ENCODE measurements around the gene LRRC32. TPM values are rescaled to one million over a fixed set of nuclear protein-coding genes. Genes with fewer than 3 reads are reported as not detected.

Gene LRRC32
- total and polyA plus RNA-seq, 2 donors (not counting 1 experiment from before 2014, with no cell fraction given), result 19.2 to 103 TPM

- Histone ChIP-seq H3K27me3 (ENCODE audit: control insufficient read depth, insufficient read depth, low read length) (peaks cover 5% of the 10 kb centered on the region), H4K20me1 (ENCODE audit: control insufficient read depth, extremely low read depth, insufficient read depth, low read length) (no peaks in the 10 kb centered on the region), H3K4me2 (ENCODE audit: extremely low read depth, insufficient read depth, low read length) (no peak overlapping the region), H3K27ac (ENCODE audit: insufficient read depth, low read length) (no peak overlapping the region), H3K4me3 (replicated peaks in 1 of 4; ENCODE audit: control extremely low read depth in 1 of 4, insufficient read depth in 1 of 4, low read depth in 3 of 4, low read length in 4 of 4) (no peak overlapping the region), H3K9me3 (ENCODE audit: control insufficient read depth, insufficient read depth, low read depth, low read length) (no peaks in the 10 kb centered on the region), H3K4me1 (ENCODE audit: control insufficient read depth, extremely low read depth, insufficient read depth, low read length) (no peaks in the 10 kb centered on the region), H3K79me2 (ENCODE audit: control insufficient read depth, insufficient read depth, low read length) (no peaks in the 10 kb centered on the region), H2AFZ (ENCODE audit: low read length) (no peak overlapping the region), H3K9ac (ENCODE audit: insufficient read depth, low read length) (no peak overlapping the region), H3K36me3 (ENCODE audit: control insufficient read depth, insufficient read depth, low read length) (no peaks in the 10 kb centered on the region)
- TF ChIP-seq EZH2 (IDR thresholded peaks at IDR 0.05; ENCODE audit: low read length, missing control alignments), result no peak
- TF ChIP-seq CTCF (conservative IDR thresholded peaks at IDR 0.05 in 1 of 2, IDR thresholded peaks at IDR 0.05 in 1 of 2; ENCODE audit: low read depth in 1 of 2, low read length in 2 of 2), result no peak
- no peak for DNase-seq (ENCODE audit: low read depth in 2 of 2)
Observed at GRCh38 chr11:76717816-76718215, 47.3 kb upstream of the LRRC32 start.

GRCh38 chr11:76717369-76717768 lies 46.8 kb upstream of the LRRC32 start:
- DNase-seq (ENCODE audit: low read depth in 2 of 2), result no peak
- no peaks in the 10 kb centered on the region for H4K20me1 ChIP-seq (ENCODE audit: control insufficient read depth, extremely low read depth, insufficient read depth, low read length)
- TF ChIP-seq EZH2 (IDR thresholded peaks at IDR 0.05; ENCODE audit: low read length, missing control alignments) (no peak), CTCF (conservative IDR thresholded peaks at IDR 0.05 in 1 of 2, IDR thresholded peaks at IDR 0.05 in 1 of 2; ENCODE audit: low read depth in 1 of 2, low read length in 2 of 2) (no peak)
- H3K9ac ChIP-seq (ENCODE audit: insufficient read depth, low read length), result no peak overlapping the region
- H3K4me3 ChIP-seq (replicated peaks in 1 of 4; ENCODE audit: control extremely low read depth in 1 of 4, insufficient read depth in 1 of 4, low read depth in 3 of 4, low read length in 4 of 4), result no peak overlapping the region
- no peaks in the 10 kb centered on the region for H3K79me2 ChIP-seq (ENCODE audit: control insufficient read depth, insufficient read depth, low read length)
- no peak overlapping the region for H3K27ac ChIP-seq (ENCODE audit: insufficient read depth, low read length)
- H3K9me3 ChIP-seq (ENCODE audit: control insufficient read depth, insufficient read depth, low read depth, low read length), result no peaks in the 10 kb centered on the region
- H3K27me3 ChIP-seq (ENCODE audit: control insufficient read depth, insufficient read depth, low read length), result peaks cover 3% of the 10 kb centered on the region
- no peak overlapping the region for H2AFZ ChIP-seq (ENCODE audit: low read length)
- no peak overlapping the region for H3K4me2 ChIP-seq (ENCODE audit: extremely low read depth, insufficient read depth, low read length)
- H3K4me1 ChIP-seq (ENCODE audit: control insufficient read depth, extremely low read depth, insufficient read depth, low read length), result no peaks in the 10 kb centered on the region
- no peaks in the 10 kb centered on the region for H3K36me3 ChIP-seq (ENCODE audit: control insufficient read depth, insufficient read depth, low read length)

GRCh38 chr11:76716268-76716667 lies 45.7 kb upstream of the LRRC32 start:
- Histone ChIP-seq H3K27me3 (ENCODE audit: control insufficient read depth, insufficient read depth, low read length) (no peaks in the 10 kb centered on the region), H3K27ac (ENCODE audit: insufficient read depth, low read length) (no peak overlapping the region), H3K4me1 (ENCODE audit: control insufficient read depth, extremely low read depth, insufficient read depth, low read length) (no peaks in the 10 kb centered on the region), H3K79me2 (ENCODE audit: control insufficient read depth, insufficient read depth, low read length) (no peaks in the 10 kb centered on the region), H2AFZ (ENCODE audit: low read length) (no peak overlapping the region), H3K9me3 (ENCODE audit: control insufficient read depth, insufficient read depth, low read depth, low read length) (no peaks in the 10 kb centered on the region), H4K20me1 (ENCODE audit: control insufficient read depth, extremely low read depth, insufficient read depth, low read length) (no peaks in the 10 kb centered on the region), H3K4me3 (replicated peaks in 1 of 4; ENCODE audit: control extremely low read depth in 1 of 4, insufficient read depth in 1 of 4, low read depth in 3 of 4, low read length in 4 of 4) (no peak overlapping the region), H3K4me2 (ENCODE audit: extremely low read depth, insufficient read depth, low read length) (no peak overlapping the region), H3K36me3 (ENCODE audit: control insufficient read depth, insufficient read depth, low read length) (no peaks in the 10 kb centered on the region), H3K9ac (ENCODE audit: insufficient read depth, low read length) (no peak overlapping the region)
- TF ChIP-seq EZH2 (IDR thresholded peaks at IDR 0.05; ENCODE audit: low read length, missing control alignments) (no peak), CTCF (conservative IDR thresholded peaks at IDR 0.05 in 1 of 2, IDR thresholded peaks at IDR 0.05 in 1 of 2; ENCODE audit: low read depth in 1 of 2, low read length in 2 of 2) (no peak)
- no peak for DNase-seq (ENCODE audit: low read depth in 2 of 2)
